T-helper 2 cell treated with Interferon-gamma antibody and Interleukin-4, amounts not matched to agents 100 ng/mL and 5 ng/mL, for 36 hours (primary cell): ENCODE results near the gene CRYBB3. TPM values are rescaled to one million over a fixed set of nuclear protein-coding genes. Genes with fewer than 3 reads are reported as not detected.
"Not testable (repeated sequence)": the region's sequence is repeated elsewhere in the genome, so short reads cannot be mapped to it uniquely, and the experiment has no call there.

Source experiments
- intact Hi-C: fragments of 100-400 bp; cut with micrococcal nuclease; formaldehyde crosslinking; loops from one replicate; pipeline ENCODE4 v1.15.1; 2023
- total RNA-seq: library from RNA; stranded (reverse); gene quantifications from 2 replicates; pipeline ENCODE4 v1.2.3, GENCODE V29; 2022

CRYBB3 gene
- total RNA-seq, 1 donor from 2014 or later, result 0.32 TPM

DNA sequence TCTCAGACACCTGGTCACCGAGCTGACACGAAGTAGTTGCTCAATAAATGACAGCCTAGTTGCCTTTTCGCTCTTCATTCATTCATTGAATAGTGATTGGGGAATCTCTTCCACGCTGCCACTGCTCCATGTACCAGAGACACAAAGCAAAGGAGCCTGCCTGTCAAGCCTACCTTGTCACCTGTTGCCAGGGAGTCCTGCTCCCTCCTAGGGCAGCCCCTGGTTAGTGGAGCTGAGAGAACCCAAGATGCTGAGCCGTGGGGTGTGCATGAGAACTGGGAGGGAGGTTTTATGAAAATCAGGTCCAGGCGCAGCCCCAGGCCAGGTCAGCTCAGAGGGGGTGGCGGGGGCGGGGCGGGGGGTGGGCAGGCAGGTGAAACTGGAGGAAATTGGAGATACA, 38.4 kb downstream of the CRYBB3 start:
- intact Hi-C loops, result loop anchor here (10.0 kb wide), 1 partner anchor 537 kb away; no protein-coding TSS in a partner anchor

DNA sequence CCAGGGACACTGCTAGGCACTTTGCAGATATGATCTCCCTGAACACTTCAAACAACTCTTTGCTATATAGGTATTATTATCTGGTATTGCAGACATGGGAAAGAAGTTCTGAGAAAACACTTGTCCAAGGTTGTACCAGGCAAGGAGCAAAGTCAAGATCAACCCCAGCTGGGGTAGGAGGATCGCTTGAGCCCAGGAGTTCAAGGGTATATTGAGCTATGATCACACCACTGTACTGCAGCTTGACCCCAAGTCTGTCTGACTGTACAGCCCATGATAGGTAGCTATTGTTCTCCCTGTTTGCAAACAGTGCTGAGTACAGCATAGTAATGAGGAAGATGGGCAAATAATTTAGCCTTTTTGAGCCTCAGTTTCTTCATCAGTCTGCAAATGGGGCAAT, 55.5 kb downstream of the CRYBB3 start:
- intact Hi-C loops, result not testable (repeated sequence)

Other genes starting within 250 kb of the CRYBB3 start
- 11.0 and 11.3 TPM in 2 replicates for gene KIAA1671, start 247.1 kb upstream of the CRYBB3 start, total RNA-seq
- not detected in 2 replicates for gene CRYBB2, start 19.8 kb downstream of the CRYBB3 start, total RNA-seq